ENCODE results near the gene CCDC106.

The CCDC106 gene

GRCh38 chr19:55635856-55636440, 12.1 kb upstream of the CCDC106 start:
- no peak for DNase-seq (ENCODE audit: low read depth)

DNA sequence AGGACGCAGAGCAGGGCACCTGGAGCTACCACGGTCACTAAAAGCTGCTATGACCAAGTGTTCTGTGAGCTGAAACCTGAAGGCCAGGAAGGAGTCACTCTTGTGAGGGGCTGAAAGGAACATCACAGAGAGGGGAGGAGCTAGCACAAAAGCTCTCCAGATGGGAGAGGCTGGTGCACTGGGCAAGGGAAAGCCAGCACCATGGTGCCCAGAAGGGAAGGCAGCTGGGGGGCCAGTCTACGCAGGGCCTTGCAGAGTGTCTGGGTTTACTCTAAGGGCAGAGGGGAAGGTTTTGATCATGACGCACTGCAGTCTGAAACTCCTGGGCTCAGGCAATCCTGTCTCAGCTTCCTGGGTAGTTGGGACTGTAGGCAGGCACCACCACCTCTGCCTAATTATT, 11.3 kb upstream of the CCDC106 start:
- DNase-seq (ENCODE audit: low read depth), result no peak

DNA sequence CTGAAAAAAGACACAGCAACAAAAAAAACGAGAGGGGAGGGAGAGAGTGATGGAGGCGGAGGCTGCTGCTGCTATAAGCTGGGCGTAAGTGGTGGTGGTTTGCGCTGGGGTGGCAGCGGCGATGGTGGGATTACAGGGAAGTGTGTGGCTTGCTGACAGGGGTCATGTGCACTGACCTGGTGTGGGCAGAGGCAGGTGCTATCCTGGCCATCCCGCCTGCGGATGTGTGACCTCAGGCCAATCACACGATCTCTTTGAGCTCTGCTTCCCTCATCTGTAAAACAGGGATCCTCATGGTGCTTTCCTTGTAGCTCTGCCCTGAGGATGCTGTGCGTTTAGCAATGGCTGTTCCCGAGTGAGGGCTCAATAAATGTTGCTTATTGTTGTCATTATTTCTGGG, 10.5 kb upstream of the CCDC106 start:
- no peak for DNase-seq (ENCODE audit: low read depth)

GRCh38 chr19:55638864-55639359, 9.1 kb upstream of the CCDC106 start:
- no peak for DNase-seq (ENCODE audit: low read depth)

DNA sequence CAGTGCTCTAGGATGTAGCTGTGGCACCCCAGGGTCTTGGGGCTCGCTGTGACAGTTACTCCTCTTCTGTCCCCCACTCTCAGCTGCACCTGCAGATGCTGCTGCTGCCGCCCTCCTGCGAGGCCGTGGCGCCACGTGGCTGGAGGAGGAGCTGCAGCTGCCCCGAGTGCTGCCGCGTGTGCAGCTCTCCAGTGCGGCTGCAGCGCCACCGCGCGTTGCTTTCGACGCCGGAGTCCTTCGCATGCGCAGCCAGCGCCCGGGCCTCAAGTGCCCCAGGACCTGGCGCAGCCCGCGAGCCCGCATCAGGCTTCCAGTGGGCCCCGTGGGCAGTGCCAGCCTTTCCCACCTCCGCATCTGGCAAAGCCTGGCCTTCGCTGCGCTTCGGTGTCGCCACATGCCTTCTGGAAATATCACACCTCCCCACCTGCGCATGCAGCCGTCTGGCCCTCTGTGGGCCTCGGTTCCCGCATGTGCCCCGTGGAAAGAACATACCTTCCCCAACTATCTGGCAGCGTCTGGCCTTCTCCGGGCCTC, 7.9 kb upstream of the CCDC106 start:
- DNase-seq (ENCODE audit: low read depth), result peak; percentile 65

DNA sequence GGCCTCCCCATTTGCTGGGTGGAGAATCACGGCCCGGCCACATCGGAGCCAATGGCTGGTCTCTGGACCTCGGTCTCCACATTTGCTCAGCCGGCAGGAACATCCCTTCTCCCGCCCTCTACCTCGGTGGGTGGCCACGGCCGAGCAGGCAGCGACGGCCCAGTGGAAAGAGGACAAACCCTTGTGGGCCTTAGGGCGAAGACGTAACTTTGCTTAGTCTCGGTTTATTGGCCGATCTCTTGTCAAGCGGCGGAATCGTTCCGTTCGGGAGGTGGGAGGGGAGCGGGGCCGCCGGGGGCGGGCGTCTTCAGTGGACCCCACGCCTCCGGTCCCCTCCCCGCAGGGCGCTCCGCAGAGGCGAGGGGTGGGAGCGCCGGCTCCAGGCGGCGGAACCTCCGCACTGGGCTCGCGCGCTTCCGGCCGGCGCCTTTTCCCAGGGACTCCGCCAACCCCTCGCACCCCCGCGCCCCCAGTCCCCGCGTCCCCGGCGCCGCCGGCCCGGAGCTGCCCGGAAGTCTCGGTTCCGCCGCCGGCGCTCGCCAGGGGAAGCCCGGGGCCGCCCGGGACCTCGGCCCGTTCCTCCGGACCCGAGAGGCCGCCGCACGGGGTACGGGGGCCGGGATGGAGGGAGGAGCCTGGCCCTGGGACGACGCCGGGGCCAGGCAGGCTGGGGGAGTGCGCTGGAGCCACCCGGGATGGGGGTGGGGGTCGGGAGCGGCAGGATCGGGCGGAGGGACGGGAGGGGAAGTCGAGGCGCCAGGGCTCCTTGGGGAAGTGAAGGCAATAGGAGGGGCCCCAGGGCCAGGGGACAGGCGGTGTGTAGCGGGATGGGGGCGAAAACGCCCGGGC, 7.2 kb upstream of the CCDC106 start, which contains the start of gene ZNF580:
ZNF580 (plus strand) TSS at position 426 of the 849 bp plus-strand sequence. CDS start 1,507 bp downstream, outside the sequence.
- DNase-seq (ENCODE audit: low read depth), result no peak

DNA sequence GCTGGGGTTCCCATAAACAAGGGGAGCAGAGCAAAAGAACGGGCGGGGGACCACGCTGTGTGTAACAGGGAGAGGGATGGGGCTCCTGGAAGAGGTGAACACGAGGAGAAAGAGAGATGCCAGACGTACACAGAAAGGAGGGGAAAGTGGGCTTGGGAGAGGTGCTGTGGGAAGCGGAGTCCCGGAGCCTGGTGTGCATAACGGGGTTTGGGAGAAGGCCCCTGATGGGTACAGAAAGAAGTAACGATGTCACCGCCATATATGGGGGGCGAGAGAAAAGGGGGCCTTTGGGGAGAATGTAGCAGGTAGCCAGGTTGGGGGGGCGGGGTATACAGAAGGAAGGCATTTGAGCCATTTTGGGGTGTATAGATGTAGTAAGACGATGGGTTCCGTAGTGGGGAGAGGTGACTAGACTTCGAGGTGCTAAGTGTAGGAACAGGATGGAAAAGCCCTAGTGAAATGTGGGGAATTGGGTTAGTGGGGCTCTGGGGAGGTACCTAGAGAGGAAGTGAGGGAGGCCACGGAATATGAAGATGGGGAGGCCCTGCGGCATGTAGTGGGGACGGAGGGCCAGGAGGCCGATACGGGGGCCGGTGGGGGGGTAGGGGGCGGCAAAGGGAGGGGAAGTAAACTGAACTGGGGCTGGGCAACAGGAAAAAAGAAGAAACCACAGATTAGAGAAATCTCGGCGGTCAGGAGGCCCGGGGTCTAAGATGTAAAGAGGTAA, 6.4 kb upstream of the CCDC106 start:
- no peak for DNase-seq (ENCODE audit: low read depth)

DNA sequence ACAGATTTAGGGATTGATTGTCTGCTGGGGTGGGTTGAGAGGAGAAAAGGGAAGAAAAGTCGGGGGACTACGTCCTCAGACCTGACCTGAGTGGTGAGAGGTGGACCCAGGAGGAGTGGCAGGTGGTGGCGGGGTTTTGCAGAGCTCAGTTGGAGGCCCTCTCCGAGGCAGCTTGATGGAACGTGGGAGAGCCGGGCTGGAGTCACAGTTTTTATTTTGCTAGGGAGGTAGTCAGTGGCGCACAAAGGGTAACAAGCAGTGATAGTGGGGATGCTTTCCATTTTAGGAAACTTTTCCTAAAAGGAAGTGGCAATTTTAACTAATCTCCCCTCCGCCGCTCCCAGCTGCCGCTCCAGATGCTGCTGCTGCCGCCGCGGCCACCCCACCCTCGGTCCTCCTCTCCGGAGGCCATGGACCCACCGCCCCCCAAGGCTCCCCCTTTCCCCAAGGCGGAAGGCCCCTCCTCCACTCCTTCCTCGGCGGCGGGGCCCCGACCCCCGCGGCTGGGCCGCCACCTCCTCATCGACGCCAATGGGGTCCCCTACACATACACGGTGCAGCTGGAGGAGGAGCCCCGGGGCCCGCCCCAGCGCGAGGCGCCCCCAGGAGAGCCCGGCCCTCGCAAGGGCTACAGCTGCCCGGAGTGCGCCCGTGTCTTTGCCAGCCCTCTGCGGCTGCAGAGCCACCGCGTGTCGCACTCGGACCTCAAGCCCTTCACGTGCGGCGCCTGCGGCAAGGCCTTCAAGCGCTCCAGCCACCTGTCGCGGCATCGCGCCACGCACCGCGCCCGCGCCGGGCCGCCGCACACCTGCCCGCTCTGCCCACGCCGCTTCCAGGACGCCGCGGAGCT, 5.6 kb upstream of the CCDC106 start:
- DNase-seq (ENCODE audit: low read depth), result no peak

DNA sequence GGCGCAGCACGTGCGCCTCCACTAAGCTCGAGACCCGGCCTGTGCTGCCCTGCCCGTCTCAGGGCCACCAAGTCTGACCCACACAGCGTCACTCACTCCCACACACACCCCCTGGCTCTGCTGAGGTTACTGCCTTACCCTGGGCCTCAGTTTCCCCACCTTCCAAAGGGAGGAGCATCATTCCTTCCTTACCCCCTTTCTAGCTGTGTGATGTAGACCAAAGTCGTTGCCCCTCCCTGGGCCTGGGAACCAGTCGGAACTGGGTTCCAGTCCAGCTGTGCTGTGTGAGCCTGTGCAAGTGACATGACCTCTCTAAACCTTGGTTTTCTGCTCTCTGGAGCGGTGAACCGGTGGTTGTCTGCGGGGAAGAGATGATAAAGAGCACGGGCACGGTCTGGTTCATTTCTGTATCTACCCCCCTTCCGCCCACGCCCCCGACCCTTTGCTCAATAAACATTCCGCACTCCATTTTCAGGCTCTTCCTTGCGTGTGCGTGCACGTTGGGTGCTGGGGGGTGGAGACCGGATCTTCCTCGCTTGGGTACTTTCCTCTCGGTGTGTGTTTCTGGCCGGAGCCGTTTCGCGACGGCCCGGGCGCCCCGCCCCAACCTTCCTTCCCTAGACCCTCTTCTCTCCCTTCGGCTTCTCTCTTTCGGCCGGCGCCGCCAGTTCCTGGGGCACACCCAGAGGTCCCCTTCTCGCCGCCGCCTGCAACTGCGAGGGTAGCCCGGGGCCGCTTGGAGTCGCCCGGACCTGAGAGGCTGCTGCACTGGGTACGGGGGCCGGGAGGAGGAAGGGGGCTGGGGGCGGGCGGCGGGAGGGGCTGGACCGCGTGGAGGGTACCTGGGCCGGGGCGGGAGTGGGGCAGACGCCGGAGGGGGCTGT, 4.8 kb upstream of the CCDC106 start, which contains the start of gene ZNF581:
ZNF581 (plus strand) TSS at position 647 of the 884 bp plus-strand sequence. CDS start 923 bp downstream, outside the sequence.
- peak; percentile 66 for DNase-seq (ENCODE audit: low read depth)

- DNase-seq (ENCODE audit: low read depth), result no peak
These were observed 4.2 kb upstream of the CCDC106 start for GRCh38 chr19:55643887-55644176.

GRCh38 chr19:55644191-55644833, 3.7 kb upstream of the CCDC106 start:
- no peak for DNase-seq (ENCODE audit: low read depth)

DNA sequence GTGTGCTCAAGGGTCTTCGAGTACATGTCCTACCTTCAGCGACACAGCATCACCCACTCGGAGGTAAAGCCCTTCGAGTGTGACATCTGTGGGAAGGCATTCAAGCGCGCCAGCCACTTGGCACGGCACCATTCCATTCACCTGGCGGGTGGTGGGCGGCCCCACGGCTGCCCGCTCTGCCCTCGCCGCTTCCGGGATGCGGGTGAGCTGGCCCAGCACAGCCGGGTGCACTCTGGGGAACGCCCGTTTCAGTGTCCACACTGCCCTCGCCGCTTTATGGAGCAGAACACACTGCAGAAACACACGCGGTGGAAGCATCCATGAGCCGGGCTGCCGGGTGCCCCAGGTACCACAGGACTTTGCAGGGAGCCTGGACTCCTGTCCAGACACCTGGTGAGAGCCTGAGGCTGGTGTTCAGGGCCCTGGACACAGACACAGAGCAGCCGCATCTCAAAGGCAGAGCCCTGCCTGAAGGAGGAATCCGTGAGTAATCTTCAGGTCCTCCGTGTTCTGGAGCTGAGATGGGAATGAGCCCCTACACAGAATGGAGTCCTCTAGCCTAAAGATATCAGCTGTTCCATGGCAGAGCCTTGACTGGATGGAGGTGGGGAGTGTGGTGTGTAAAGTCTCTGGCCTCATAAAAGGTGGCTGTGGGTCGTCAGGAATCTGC, 3.0 kb upstream of the CCDC106 start:
- DNase-seq (ENCODE audit: low read depth), result no peak

DNA sequence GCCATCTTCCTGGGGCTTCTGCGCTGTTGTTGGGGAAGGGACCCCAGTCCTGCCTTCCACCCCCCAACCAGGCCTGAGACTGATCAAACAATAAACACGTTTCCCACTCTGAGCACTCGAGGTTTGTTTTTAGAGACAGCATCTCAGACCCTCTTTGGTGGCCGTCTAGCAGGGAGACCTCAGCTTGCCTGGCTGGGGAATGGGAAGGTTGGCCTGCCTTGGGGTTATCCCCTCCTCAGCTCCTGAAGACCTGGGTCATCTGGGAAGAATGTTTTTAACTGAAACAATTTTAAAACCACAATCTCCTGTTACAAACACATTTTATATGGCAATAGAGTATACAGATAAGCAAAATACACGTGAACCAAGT, 2.5 kb upstream of the CCDC106 start:
- no peak for DNase-seq (ENCODE audit: low read depth)

- no peak for DNase-seq (ENCODE audit: low read depth)
These were observed 902 bp upstream of the CCDC106 start for GRCh38 chr19:55646889-55647731.

DNA sequence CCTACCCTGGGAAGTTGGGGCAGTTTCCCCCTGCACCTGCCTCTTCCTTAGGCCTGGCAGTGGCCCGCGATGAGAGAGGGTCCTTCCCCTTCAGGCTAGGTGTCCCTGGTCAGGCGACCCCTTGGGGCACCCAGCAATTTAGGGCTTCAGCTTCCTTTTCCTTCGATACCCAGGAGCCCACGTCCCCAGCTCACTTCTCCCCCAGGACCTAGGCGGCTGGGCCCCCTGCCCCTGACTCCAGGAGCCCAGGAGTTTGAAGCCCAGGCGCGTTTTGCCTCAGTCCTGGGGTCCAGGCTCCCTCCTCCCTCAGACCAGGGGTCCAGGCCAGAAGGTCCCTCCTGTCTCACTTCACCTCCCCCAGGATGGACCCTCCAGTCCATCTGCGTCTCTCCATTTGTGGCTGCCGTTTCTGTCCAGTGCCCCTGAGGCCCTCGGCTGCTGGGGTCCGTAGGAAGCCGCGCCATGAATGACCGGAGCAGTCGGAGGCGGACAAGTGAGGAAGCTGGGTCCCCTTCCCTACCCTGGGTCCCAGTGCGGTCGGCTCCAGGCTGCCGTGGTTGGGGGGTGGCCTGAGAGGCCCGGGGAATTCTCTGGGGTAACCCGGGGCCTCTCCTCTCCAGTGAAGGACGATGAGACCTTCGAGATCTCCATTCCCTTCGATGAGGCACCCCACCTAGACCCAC, 714 bp downstream of the CCDC106 start:
- DNase-seq (ENCODE audit: low read depth), result no peak

DNA sequence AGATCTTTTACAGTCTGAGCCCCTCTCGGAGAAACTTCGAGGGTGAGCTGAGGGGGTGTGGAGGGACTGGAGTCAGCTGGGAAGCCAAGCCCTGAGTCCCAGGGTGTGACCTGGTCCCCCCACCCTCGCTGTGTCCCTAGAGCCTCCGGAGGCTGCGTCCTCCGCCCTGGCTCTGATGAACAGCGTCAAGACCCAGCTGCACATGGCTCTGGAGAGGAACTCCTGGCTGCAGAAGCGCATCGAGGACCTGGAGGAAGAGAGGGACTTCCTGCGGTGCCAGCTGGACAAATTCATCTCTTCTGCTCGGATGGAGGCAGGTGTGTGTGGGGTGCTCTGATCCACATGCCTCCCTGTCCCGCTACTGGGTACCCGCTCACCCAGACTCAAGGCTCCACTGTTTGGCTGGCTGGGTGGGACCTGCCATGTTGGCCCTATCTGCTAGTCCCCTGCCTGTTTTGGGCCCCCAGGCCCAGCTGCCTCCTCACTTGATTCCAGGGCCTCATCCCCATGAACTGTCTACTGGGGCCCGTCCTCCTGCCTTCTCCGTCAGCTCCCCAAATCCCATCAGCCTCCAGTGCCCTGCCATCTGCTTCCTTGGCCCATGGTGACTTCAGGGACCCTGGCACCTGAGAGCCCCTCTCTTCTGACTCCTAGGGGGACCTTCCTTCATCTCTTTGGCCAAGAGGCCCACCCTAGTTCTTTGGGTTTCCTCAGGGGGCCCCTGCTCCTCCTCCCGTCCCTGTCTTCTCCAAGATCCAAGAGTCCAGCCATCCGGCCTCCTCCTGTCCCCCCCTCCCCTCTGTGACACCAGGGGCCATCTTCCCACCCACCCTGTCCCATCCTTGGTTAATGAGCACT, 1.5 kb downstream of the CCDC106 start:
- no peak for DNase-seq (ENCODE audit: low read depth)

- no peak for DNase-seq (ENCODE audit: low read depth)
These were observed 2.1 kb downstream of the CCDC106 start for GRCh38 chr19:55650126-55650557.
